Dendritic cell treated with granulocyte-macrophage colony-stimulating factor and Interleukin-4, amounts not matched to agents 40 ng/mL and 50 ng/mL, for 4 days (primary cell): ENCODE results near the gene AKT3.
"Not testable (repeated sequence)": the region's sequence is repeated elsewhere in the genome, so short reads cannot be mapped to it uniquely, and the experiment has no call there.

Source experiments
- H3K27ac Mint-ChIP-seq: one replicate; pipeline ENCODE4 v1.8.0; 2022; ENCODE audit warnings: mild to moderate bottlenecking, mixed read lengths
- H3K27me3 Mint-ChIP-seq: one replicate; pipeline ENCODE4 v1.8.0; 2022; ENCODE audit warnings: mild to moderate bottlenecking, mixed read lengths
- H3K36me3 Mint-ChIP-seq: one replicate; pipeline ENCODE4 v1.8.0; 2022; ENCODE audit warnings: low read depth, mixed read lengths
- H3K4me1 Mint-ChIP-seq: one replicate; pipeline ENCODE4 v1.8.0; 2022; ENCODE audit warnings: low read depth, mixed read lengths
- H3K4me3 Mint-ChIP-seq: one replicate; pipeline ENCODE4 v1.8.0; 2022; ENCODE audit warnings: mild to moderate bottlenecking, moderate library complexity, mixed read lengths
- H3K9me3 Mint-ChIP-seq: one replicate; pipeline ENCODE4 v1.8.0; 2022; ENCODE audit warnings: mixed read lengths
- intact Hi-C: fragments of 100-400 bp; cut with micrococcal nuclease; formaldehyde crosslinking; loops from one replicate; pipeline ENCODE4 v1.15.0; 2022

AKT3 gene

DNA sequence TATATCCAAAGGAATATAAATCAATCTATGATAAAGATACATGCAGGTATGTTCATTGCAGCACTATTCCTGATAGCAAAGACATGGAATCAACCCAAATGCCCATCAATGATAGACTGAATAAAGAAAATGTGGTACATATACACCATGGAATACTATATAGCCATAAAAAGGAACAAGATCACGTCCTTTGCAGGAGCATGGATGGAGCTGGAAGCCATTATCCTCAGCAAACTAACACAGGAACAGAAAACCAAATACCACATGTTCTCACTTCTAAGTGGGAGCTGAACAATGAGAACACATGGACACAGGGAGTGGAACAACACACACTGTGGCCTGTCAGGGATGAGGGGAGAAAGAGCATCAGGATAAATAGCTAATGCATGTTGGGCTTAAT lies 25.1 kb downstream of the AKT3 start:
- H3K4me3 Mint-ChIP-seq, H3K27me3 Mint-ChIP-seq, H3K4me1 Mint-ChIP-seq, intact Hi-C loops, H3K27ac Mint-ChIP-seq: not testable (repeated sequence)
- Mint-ChIP-seq H3K9me3 (peaks cover 35% of the 10 kb centered on the region), H3K36me3 (peaks cover 21% of the 10 kb centered on the region)

- intact Hi-C loops, result no loop called here
- Mint-ChIP-seq H3K27me3 (no peaks in the 10 kb centered on the region), H3K4me1 (no peaks in the 10 kb centered on the region), H3K4me3 (no peak overlapping the region), H3K27ac (no peak overlapping the region), H3K36me3 (peaks cover 21% of the 10 kb centered on the region), H3K9me3 (peaks cover 36% of the 10 kb centered on the region)
Measured at GRCh38 chr1:243821177-243821680, 28.8 kb downstream of the AKT3 start.

DNA sequence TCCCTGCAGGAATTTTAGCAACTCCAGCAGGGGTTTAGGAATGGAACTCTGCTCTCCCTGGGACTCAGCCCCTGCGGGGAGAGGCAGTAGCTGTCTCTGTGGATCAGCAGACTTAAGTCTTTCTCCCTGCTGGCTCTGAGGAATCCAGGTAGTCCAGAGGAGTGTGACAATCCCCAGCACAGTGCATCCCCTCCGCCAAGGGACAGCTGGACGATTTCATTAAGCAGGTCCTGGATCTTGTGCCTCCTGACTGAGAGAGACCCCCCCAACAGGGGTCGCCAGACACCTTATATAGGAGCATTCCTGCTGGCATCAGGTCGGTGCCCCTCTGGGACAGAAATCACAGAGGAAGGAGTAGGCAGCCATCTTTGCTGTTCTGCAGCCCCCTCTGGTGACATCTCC lies 30.6 kb downstream of the AKT3 start:
- H3K4me3 Mint-ChIP-seq, result no peak overlapping the region
- no peaks in the 10 kb centered on the region for H3K27me3 Mint-ChIP-seq
- no peaks in the 10 kb centered on the region for H3K4me1 Mint-ChIP-seq
- H3K27ac Mint-ChIP-seq, result no peak overlapping the region
- H3K9me3 Mint-ChIP-seq, result peaks cover 48% of the 10 kb centered on the region
- intact Hi-C loops, result no loop called here
- peaks cover 21% of the 10 kb centered on the region for H3K36me3 Mint-ChIP-seq

DNA sequence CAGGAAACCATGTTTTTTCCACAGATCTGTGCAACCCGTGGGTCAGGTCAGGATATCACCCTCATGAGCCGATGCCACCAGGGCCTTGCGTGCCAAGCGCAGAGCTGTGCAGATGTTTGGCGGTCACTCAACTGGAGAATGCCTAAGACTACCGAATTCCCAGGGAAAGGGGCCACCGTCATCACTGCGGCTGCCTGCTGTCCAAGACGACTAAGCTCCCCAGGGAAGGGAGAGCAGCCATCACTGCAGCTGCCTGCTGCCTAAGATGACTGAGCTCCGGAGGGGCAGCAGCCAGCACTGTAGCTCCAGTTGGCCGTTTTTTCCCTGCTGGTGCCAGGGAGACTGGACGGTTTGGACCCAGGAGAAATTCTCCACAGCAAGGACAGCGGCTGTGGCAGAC lies 31.1 kb downstream of the AKT3 start:
- Mint-ChIP-seq H3K4me1 (no peaks in the 10 kb centered on the region), H3K4me3 (no peak overlapping the region), H3K27me3 (no peaks in the 10 kb centered on the region), H3K36me3 (peaks cover 21% of the 10 kb centered on the region), H3K9me3 (peaks cover 49% of the 10 kb centered on the region), H3K27ac (no peak overlapping the region)
- intact Hi-C loops, result no loop called here

GRCh38 chr1:243814718-243815117 lies 35.3 kb downstream of the AKT3 start:
- Mint-ChIP-seq H3K36me3 (no peaks in the 10 kb centered on the region), H3K4me3 (no peak overlapping the region), H3K27ac (no peak overlapping the region), H3K4me1 (no peaks in the 10 kb centered on the region), H3K9me3 (peaks cover 14% of the 10 kb centered on the region), H3K27me3 (no peaks in the 10 kb centered on the region)
- intact Hi-C loops, result no loop called here

DNA sequence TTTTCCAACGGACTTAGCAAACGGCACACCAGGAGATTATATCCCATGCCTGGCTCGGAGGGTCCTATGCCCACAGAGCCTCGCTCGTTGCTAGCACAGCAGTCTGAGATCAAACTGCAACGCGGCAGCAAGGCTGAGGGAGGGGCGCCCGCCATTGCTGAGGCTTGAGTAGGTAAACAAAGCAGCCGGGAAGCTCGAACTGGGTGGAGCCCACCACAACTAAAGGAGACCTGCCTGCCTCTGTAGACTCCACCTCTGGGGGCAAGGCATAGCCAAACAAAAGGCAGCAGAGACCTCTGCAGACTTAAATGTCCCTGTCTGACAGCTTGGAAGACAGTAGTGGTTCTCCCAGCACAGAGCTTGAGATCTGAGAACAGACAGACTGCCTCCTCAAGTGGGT lies 42.7 kb downstream of the AKT3 start:
- H3K27ac Mint-ChIP-seq, H3K36me3 Mint-ChIP-seq, H3K27me3 Mint-ChIP-seq, intact Hi-C loops, H3K4me3 Mint-ChIP-seq, H3K4me1 Mint-ChIP-seq: not testable (repeated sequence)
- peaks cover 17% of the 10 kb centered on the region for H3K9me3 Mint-ChIP-seq

GRCh38 chr1:243806310-243806709 lies 43.7 kb downstream of the AKT3 start:
- Mint-ChIP-seq H3K36me3 (no peaks in the 10 kb centered on the region), H3K4me3 (no peak overlapping the region), H3K4me1 (peaks cover 5% of the 10 kb centered on the region), H3K27ac (no peak overlapping the region), H3K9me3 (peaks cover 17% of the 10 kb centered on the region), H3K27me3 (no peaks in the 10 kb centered on the region)
- intact Hi-C loops, result no loop called here

DNA sequence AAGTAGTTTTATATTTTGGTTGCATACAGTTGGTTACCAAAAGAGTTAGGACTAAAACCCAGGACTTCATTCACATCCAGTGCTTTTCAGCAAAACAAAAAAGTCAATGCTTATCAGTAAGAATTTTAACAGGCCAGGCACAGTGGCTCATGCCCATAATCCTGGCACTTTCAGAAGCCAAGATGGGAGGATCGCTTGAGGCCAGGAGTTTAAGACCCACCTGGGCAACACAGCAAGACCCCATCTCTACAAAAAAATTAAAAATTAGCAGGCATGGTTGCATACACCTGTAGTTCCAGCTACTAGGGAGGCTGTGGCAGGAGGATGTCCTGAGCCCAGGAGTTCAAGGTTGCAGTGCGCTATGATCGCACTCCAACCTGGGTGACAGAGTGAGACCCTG lies 47.3 kb downstream of the AKT3 start:
- Mint-ChIP-seq H3K4me1 (peaks cover 5% of the 10 kb centered on the region), H3K4me3 (no peak overlapping the region), H3K27ac (no peak overlapping the region), H3K9me3 (peaks cover 9% of the 10 kb centered on the region), H3K36me3 (no peaks in the 10 kb centered on the region), H3K27me3 (no peaks in the 10 kb centered on the region)
- intact Hi-C loops, result no loop called here

DNA sequence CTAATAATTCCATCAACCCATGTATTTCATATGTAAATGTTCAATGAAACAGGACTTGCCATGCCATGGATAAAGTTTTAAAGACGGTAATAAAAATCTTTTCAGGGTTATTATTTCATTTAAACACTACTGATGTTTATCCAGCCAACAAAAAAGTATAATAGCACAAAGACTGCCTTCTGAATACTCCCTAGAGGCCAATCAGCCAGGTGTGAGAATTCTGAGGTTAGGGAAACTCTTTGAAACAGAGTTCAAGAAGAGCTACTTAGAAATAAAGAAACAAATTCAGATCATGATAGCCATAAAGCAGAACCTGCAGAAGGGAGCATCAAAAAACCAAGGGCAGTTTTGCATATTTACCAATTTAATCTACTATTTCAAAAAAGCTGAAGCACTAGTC lies 48.7 kb downstream of the AKT3 start:
- intact Hi-C loops, result no loop called here
- Mint-ChIP-seq H3K9me3 (no peaks in the 10 kb centered on the region), H3K4me1 (peaks cover 5% of the 10 kb centered on the region), H3K4me3 (no peak overlapping the region), H3K36me3 (no peaks in the 10 kb centered on the region), H3K27ac (no peak overlapping the region), H3K27me3 (no peaks in the 10 kb centered on the region)

DNA sequence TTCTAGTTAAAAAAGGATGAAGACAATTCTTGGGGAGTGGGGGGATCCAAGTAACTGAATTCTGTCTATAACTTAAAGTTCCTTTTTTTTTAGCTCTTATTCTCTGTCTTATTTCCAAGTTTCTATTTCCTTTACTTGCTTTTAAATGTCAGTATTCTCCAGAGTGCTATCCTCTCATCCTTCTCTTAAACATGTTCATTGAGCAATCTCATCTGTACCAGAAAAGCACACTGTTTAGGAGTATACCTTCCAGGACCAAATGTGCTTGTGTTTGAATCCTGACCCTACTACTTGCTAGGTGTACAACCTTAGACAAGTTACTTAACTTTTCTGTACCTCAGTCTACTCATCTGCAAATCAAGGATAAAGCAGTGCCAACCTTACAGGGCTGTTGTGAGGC lies 50.1 kb downstream of the AKT3 start:
- Mint-ChIP-seq H3K4me3 (no peak overlapping the region), H3K27ac (no peak overlapping the region), H3K9me3 (no peaks in the 10 kb centered on the region), H3K36me3 (no peaks in the 10 kb centered on the region), H3K27me3 (no peaks in the 10 kb centered on the region), H3K4me1 (peaks cover 1% of the 10 kb centered on the region)
- intact Hi-C loops, result no loop called here

DNA sequence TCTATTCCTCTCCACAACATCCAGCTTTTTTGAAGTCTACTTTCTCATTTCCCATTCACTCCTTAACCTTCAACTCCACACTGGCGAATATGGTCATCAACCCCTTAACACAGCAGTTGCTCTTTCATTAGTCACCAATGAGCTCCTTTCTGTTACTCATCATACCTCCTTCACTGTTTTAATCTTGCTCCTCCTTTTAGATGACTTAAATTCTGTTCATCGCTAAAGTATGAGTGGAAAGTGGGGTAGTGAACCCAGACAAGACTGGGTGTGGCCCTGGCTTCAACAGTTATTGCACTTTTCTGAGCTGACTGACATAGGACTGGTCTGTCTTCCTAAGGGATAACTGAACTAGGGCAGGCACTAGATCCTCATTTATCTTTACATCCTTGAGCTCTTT lies 51.3 kb downstream of the AKT3 start:
- H3K36me3 Mint-ChIP-seq, result no peaks in the 10 kb centered on the region
- no peak overlapping the region for H3K27ac Mint-ChIP-seq
- no peaks in the 10 kb centered on the region for H3K9me3 Mint-ChIP-seq
- H3K27me3 Mint-ChIP-seq, result no peaks in the 10 kb centered on the region
- intact Hi-C loops, result no loop called here
- no peak overlapping the region for H3K4me3 Mint-ChIP-seq
- no peaks in the 10 kb centered on the region for H3K4me1 Mint-ChIP-seq

DNA sequence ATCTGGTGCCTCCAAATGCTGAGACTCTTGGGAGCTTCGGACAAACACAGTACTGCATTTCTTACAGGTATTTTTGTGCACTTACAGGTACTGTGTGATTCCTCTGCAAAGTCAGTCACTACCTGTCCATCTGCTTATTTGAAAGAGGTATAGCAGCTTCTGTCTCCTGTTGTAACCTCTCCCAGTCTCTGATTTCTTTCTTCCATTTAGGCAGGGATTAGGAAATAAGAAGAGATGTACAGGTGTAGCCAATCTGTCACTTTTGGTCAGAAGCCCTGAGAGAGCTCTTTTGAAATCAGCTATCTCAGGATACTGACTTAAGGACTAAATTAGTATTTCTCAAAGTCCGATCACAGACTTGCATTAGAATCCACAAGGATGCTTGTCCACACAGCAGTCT lies 54.0 kb downstream of the AKT3 start:
- no peaks in the 10 kb centered on the region for H3K9me3 Mint-ChIP-seq
- H3K27me3 Mint-ChIP-seq, result no peaks in the 10 kb centered on the region
- no peaks in the 10 kb centered on the region for H3K4me1 Mint-ChIP-seq
- intact Hi-C loops, result no loop called here
- no peak overlapping the region for H3K4me3 Mint-ChIP-seq
- H3K36me3 Mint-ChIP-seq, result no peaks in the 10 kb centered on the region
- no peak overlapping the region for H3K27ac Mint-ChIP-seq

- no peak overlapping the region for H3K27ac Mint-ChIP-seq
- H3K27me3 Mint-ChIP-seq, result no peaks in the 10 kb centered on the region
- no peaks in the 10 kb centered on the region for H3K9me3 Mint-ChIP-seq
- intact Hi-C loops, result no loop called here
- H3K4me3 Mint-ChIP-seq, result no peak overlapping the region
- H3K36me3 Mint-ChIP-seq, result no peaks in the 10 kb centered on the region
- H3K4me1 Mint-ChIP-seq, result no peaks in the 10 kb centered on the region
Measured at GRCh38 chr1:243793298-243793697, 56.7 kb downstream of the AKT3 start.

DNA sequence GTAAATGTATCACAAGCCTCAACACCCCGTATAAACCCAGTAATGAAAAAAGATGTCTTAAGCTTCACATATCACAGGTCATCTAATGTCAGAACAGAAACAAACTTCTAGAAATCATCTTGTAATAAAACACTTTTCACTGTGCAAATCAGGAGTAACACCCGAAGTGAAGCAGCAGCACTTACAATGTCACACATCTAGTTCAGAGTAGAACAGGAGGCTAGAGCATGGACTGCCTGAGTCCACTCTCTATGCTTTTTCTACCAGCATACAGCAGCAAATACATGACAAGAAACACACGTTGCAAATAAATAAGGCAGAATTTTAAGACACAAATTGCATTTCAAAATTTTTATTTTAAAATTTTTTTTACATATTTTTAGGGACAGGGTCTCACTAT lies 57.2 kb downstream of the AKT3 start:
- Mint-ChIP-seq H3K27ac (no peak overlapping the region), H3K4me3 (no peak overlapping the region), H3K4me1 (no peaks in the 10 kb centered on the region), H3K36me3 (no peaks in the 10 kb centered on the region), H3K9me3 (no peaks in the 10 kb centered on the region), H3K27me3 (no peaks in the 10 kb centered on the region)
- intact Hi-C loops, result no loop called here

- no peaks in the 10 kb centered on the region for H3K36me3 Mint-ChIP-seq
- H3K27ac Mint-ChIP-seq, result no peak overlapping the region
- no peaks in the 10 kb centered on the region for H3K4me1 Mint-ChIP-seq
- H3K9me3 Mint-ChIP-seq, result no peaks in the 10 kb centered on the region
- intact Hi-C loops, result no loop called here
- no peak overlapping the region for H3K4me3 Mint-ChIP-seq
- H3K27me3 Mint-ChIP-seq, result no peaks in the 10 kb centered on the region
Measured at GRCh38 chr1:243792401-243792800, 57.6 kb downstream of the AKT3 start.
